MG63 (cell line): ENCODE measurements around the gene PPP1R16B. TPM values are rescaled to one million over a fixed set of nuclear protein-coding genes. Genes with fewer than 3 reads are reported as not detected.

Experiments used
- DNase-seq: peaks from one replicate; pipeline ENCODE4 v3.0.0-alpha.2; 2020
- H3K27me3 ChIP-seq: fragments of 250-450 bp; sonication (Bioruptor Pico); 2 replicates; pipeline ENCODE4 v1.5.1; 2020; ENCODE audit warnings: mild to moderate bottlenecking, moderate library complexity
- H3K36me3 ChIP-seq: fragments of 250-450 bp; sonication (Bioruptor Pico); 2 replicates; pipeline ENCODE4 v1.5.1; 2020; ENCODE audit warnings: mild to moderate bottlenecking, moderate library complexity
- H3K4me3 ChIP-seq: fragments of 250-450 bp; sonication (Bioruptor Pico); 2 replicates; pipeline ENCODE4 v1.5.1; 2020; ENCODE audit warnings: mild to moderate bottlenecking, moderate library complexity
- H3K9me3 ChIP-seq: fragments of 250-450 bp; sonication (Bioruptor Pico); 2 replicates; pipeline ENCODE4 v1.5.1; 2020; ENCODE audit warnings: mild to moderate bottlenecking, moderate library complexity
- total RNA-seq: library from RNA; depleted of rRNA; stranded (reverse); fragments of >200 nt; shearing (Covaris generic); gene quantifications from 2 replicates; pipeline ENCODE4 v1.2.3, GENCODE V29; 2014; ENCODE audit warnings: low replicate concordance

PPP1R16B gene
- total RNA-seq, 1 experiment from 2014 or later = not detected

DNA sequence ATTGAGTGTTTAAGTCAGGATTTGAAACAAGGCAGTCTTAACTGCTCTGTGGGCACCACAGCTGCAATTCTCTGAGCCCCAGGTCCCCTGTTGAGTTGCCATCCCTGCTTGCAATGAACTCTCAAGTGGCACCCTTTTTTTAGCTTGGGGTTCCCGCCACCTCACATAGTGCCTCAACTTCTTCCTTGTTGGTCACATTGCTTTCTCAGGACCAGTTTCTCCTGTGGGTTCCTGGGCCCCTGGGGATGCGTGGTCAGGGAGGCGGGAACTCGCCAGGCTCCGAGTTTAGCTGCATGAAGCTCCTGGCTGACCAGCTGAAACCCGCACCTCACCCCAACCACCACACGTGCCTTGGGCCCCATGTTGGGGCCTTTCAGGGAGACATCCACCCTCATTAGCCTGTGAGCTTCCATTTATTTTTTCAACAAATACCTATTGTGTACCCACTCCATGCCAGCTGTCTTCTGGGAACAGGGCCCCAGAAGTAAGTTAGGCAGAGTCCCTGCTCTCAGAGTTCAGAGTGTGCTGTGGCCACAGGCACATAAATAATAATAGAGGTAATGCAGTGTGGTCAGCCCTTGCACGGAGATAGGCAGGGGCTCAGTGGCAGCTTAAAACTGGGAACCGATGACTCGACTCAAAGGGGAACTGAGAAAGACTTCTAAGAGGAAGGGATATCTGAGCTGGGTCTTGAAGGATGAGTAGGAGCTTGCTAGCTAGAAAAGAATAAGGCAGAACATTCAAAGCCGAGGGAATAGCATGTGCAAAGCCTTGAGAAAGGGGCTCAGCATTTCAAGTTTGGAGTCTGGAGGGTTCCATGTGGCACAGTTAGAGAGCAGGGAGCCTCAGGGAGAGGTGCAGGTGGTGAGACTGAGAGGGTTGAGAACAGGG, 86.8 kb downstream of the PPP1R16B start:
- Histone ChIP-seq H3K9me3 (no peaks in the 10 kb centered on the region), H3K36me3 (no peaks in the 10 kb centered on the region), H3K27me3 (peaks cover 10% of the 10 kb centered on the region; the same call in 1 of the 2 replicates), H3K4me3 (no peak overlapping the region)
- no peak for DNase-seq

- no peaks in the 10 kb centered on the region for H3K36me3 ChIP-seq
- peaks cover 18% of the 10 kb centered on the region for H3K27me3 ChIP-seq
- H3K4me3 ChIP-seq = no peak overlapping the region
- H3K9me3 ChIP-seq = no peaks in the 10 kb centered on the region
- DNase-seq = no peak
Measured at GRCh38 chr20:38893056-38893564, 87.6 kb downstream of the PPP1R16B start.

- Histone ChIP-seq H3K36me3 (no peaks in the 10 kb centered on the region), H3K9me3 (no peaks in the 10 kb centered on the region), H3K4me3 (no peak overlapping the region), H3K27me3 (peaks cover 22% of the 10 kb centered on the region)
- peak; percentile 57 for DNase-seq
Measured at GRCh38 chr20:38893565-38894090, 88.1 kb downstream of the PPP1R16B start.

DNA sequence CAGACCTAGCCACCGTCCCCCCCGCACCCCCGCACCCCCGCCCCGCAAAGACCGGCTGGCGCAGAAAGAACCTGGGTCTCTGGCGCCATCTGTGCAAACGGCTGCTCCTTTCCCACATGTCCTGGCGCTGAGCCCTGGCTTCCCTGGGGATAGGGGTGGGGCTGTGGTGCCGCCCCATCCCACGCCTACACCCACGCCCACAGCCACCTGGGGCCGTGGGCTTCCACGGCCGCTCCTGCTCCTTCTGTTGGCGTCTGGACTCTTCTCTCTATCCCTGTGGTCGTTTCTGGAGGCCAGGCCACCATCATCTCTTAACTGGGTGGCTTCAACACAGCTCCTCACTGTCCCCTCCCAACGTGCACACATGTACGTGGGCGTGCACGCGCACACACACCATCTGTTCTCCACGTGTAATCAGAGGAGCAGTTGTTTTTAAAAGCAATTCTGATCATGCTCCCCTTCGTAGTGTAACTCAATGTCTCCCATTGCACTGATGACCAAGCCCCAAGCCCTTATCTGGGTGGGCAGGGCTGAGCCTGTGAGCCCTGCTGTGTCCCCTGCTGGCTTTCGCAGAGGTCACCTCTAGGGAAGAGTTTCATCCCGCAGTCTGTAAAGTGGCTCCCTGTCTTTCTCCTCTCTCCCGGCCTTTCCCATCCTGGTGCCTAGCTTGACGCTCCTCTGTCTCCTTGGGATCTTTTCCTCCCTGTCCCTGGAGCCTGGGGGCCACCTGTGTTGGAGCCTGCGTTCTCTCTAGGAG, 88.8 kb downstream of the PPP1R16B start:
- no peak for DNase-seq
- no peak overlapping the region for H3K4me3 ChIP-seq
- peaks cover 23% of the 10 kb centered on the region for H3K27me3 ChIP-seq
- H3K36me3 ChIP-seq = no peaks in the 10 kb centered on the region
- no peaks in the 10 kb centered on the region for H3K9me3 ChIP-seq

GRCh38 chr20:38895098-38895949, 89.8 kb downstream of the PPP1R16B start:
- H3K4me3 ChIP-seq = no peak overlapping the region
- peaks cover 29% of the 10 kb centered on the region for H3K27me3 ChIP-seq
- no peak for DNase-seq
- no peaks in the 10 kb centered on the region for H3K36me3 ChIP-seq
- no peaks in the 10 kb centered on the region for H3K9me3 ChIP-seq

- H3K27me3 ChIP-seq = peaks cover 33% of the 10 kb centered on the region
- no peak for DNase-seq
Measured at GRCh38 chr20:38896009-38896594, 90.6 kb downstream of the PPP1R16B start.

GRCh38 chr20:38897267-38897666, 91.8 kb downstream of the PPP1R16B start:
- peaks cover 36% of the 10 kb centered on the region for H3K27me3 ChIP-seq
- no peaks in the 10 kb centered on the region for H3K9me3 ChIP-seq
- no peaks in the 10 kb centered on the region for H3K36me3 ChIP-seq
- DNase-seq = no peak
- no peak overlapping the region for H3K4me3 ChIP-seq

More at GRCh38 chr20:38896009-38896594, 90.6 kb downstream of the PPP1R16B start:
- Histone ChIP-seq H3K9me3 (no peaks in the 10 kb centered on the region), H3K36me3 (no peaks in the 10 kb centered on the region), H3K4me3 (no peak overlapping the region)

- H3K27me3 ChIP-seq = peaks cover 36% of the 10 kb centered on the region
Measured at GRCh38 chr20:38900606-38901005, 95.1 kb downstream of the PPP1R16B start.

GRCh38 chr20:38902601-38903000, 97.1 kb downstream of the PPP1R16B start:
- peaks cover 23% of the 10 kb centered on the region for H3K27me3 ChIP-seq
- H3K4me3 ChIP-seq = no peak overlapping the region
- no peak for DNase-seq
- H3K9me3 ChIP-seq = peaks cover 2% of the 10 kb centered on the region; the same call in 1 of the 2 replicates
- H3K36me3 ChIP-seq = no peaks in the 10 kb centered on the region

More at GRCh38 chr20:38900606-38901005, 95.1 kb downstream of the PPP1R16B start:
- Histone ChIP-seq H3K4me3 (no peak overlapping the region), H3K36me3 (no peaks in the 10 kb centered on the region), H3K9me3 (peaks cover 2% of the 10 kb centered on the region; the same call in 1 of the 2 replicates)
- DNase-seq = no peak

GRCh38 chr20:38903335-38903734, 97.8 kb downstream of the PPP1R16B start:
- DNase-seq = no peak
- Histone ChIP-seq H3K4me3 (no peak overlapping the region), H3K9me3 (peaks cover 2% of the 10 kb centered on the region; the same call in 1 of the 2 replicates), H3K27me3 (peaks cover 18% of the 10 kb centered on the region; the same call in 1 of the 2 replicates), H3K36me3 (no peaks in the 10 kb centered on the region)

DNA sequence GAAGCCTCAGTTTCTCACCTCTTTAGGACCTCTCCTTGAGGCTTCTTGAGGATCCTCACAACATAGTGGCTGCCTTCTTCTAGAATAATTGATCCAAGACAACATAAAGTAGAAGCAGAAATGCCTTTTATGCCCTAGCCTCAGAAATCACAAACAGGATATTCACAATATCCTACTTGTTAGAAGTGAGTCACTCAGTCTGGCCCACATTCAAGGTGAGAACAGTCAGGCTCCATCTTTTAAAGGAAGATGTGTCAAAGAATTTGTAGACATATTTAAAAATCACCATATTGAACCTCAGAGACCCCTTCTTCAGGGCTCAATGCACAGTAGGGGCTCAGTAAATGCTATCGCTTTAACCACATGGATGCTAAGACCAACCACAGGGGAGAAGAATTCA, 99.9 kb downstream of the PPP1R16B start:
- Histone ChIP-seq H3K4me3 (no peak overlapping the region), H3K36me3 (no peaks in the 10 kb centered on the region), H3K9me3 (peaks cover 2% of the 10 kb centered on the region; the same call in 1 of the 2 replicates), H3K27me3 (peaks cover 9% of the 10 kb centered on the region; the same call in 1 of the 2 replicates)
- no peak for DNase-seq

GRCh38 chr20:38907918-38908677, 102.6 kb downstream of the PPP1R16B start:
- Histone ChIP-seq H3K27me3 (peaks cover 4% of the 10 kb centered on the region; the same call in 1 of the 2 replicates), H3K36me3 (no peaks in the 10 kb centered on the region), H3K9me3 (peaks cover 2% of the 10 kb centered on the region; the same call in 1 of the 2 replicates), H3K4me3 (no peak overlapping the region)
- no peak for DNase-seq

DNA sequence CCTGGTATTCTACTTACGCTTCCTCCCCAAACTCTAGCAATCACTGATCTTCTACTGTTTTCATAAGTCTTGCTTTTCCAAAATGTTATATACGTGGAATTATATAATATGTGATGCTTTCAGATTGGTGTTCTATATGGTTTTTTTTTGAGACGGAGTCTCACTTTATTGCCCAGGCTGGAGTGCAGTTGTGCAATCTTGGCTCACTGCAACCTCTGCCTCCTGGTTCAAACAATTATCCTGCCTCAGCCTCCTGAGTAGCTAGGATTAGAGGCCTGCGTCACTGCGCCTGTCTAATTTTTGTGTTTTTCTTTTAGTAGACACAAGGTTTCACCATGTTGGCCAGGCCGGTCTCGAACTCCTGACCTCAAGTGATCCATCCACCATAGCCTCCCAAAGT, 109.9 kb downstream of the PPP1R16B start:
- no peaks in the 10 kb centered on the region for H3K36me3 ChIP-seq
- no peak overlapping the region for H3K4me3 ChIP-seq
- H3K9me3 ChIP-seq = no peaks in the 10 kb centered on the region
- H3K27me3 ChIP-seq = peaks cover 3% of the 10 kb centered on the region; the same call in 1 of the 2 replicates
- no peak for DNase-seq

DNA sequence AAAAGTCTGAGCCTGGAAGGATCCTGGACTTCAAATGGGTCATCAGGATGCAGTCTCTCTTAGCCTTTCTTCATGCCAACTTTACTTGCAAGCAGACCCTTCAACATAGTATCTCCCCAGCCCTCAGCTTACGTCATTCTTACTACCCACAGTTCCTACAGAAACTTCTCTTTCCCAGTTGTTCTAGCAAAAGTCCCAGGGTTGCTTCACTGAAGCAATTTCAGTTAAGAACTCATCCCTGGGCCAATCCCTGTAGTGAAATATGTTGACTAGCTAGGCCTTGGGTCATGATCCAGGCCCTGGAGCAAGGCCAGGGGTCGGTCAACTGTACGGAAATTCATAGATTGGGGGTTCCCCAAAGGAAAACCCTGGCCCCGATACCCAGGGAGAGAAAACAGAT, 112.2 kb downstream of the PPP1R16B start:
- no peaks in the 10 kb centered on the region for H3K9me3 ChIP-seq
- H3K36me3 ChIP-seq = no peaks in the 10 kb centered on the region
- no peaks in the 10 kb centered on the region; the same call in 1 of the 2 replicates for H3K27me3 ChIP-seq
- no peak overlapping the region for H3K4me3 ChIP-seq
- no peak for DNase-seq

DNA sequence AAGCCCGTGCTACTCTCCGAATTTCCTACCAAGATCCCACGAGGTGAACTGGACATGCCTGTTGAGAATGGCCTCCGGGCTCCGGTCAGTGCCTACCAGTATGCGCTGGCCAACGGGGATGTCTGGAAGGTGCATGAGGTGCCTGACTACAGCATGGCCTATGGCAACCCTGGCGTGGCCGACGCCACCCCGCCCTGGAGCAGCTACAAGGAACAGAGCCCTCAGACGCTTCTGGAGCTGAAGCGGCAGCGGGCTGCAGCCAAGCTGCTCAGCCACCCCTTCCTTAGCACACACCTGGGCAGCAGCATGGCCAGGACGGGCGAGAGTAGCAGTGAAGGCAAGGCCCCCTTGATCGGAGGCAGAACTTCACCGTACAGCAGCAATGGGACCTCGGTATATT, 112.7 kb downstream of the PPP1R16B start:
- Histone ChIP-seq H3K4me3 (no peak overlapping the region), H3K27me3 (no peaks in the 10 kb centered on the region; the same call in 1 of the 2 replicates), H3K9me3 (no peaks in the 10 kb centered on the region), H3K36me3 (no peaks in the 10 kb centered on the region)
- no peak for DNase-seq
